ENCODE data around the gene LITAF.
"Not testable (repeated sequence)": the region's sequence is repeated elsewhere in the genome, so short reads cannot be mapped to it uniquely, and the experiment has no call there.

Gene LITAF

DNA sequence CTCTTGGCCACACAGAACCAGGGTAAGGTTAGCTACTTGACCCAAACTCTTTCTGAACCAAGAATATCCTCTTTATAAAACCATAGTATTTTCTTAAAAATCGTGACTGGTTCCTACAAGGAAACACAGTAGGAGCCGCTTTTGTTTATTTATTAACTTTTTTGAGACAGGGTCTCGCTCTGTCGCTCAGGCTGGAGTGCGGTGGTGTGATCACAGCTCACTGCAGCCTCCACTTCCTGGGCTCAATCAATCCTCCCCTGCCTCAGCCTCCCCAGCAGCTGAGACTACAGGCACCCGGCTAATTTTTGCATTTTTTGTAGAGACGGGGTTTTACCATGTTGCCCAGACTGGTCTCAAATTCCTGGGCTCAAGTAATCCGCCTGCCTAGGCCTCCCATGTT lies 14.7 kb upstream of the LITAF start:
- no peak for DNase-seq (ENCODE audit: low read depth, low spot score)

GRCh38 chr16:11599579-11599978 lies 12.9 kb upstream of the LITAF start:
- DNase-seq (ENCODE audit: low read depth, low spot score), result no peak

DNA sequence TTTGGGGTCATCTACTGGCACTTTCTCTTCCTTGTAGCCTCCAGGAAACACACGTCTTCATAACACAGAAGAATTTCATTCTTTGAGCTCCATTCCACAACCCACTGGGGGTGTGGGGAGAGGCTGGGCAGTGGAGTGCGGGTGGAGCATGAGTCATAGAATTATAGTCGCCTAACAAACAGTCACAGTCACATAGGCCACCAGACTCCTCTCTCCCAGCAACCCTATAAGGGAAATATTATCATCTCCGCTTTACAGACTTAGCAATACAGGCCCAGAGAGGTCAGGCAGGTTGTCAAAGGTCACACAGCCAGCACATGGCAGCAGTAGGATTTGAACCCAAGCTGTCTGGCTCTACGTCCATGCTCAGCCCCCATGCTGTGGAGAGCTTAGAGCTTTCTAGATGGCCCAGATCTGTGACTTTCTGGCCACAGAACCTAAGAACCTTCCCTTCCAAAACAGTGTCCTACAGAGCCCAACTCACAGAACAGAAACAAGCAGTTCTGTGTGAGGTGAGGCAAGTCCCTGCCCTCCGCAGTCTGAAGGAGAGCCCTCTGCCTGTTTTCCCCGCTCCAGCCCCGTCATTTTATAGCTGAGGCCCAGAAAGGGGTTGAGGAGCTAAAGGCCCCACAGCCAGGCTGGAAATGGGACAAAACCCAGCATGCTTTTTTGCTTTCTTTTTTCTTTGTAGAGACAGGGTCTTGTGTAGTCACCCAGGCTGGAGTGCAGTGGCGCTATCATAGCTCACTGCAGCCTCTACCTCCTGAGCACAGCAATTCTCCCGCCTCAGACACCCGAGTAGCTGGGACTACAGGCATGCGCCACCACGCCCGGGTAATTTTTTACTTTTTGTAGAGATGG lies 10.7 kb upstream of the LITAF start:
- peak; percentile 57 for DNase-seq (ENCODE audit: low read depth, low spot score)

DNA sequence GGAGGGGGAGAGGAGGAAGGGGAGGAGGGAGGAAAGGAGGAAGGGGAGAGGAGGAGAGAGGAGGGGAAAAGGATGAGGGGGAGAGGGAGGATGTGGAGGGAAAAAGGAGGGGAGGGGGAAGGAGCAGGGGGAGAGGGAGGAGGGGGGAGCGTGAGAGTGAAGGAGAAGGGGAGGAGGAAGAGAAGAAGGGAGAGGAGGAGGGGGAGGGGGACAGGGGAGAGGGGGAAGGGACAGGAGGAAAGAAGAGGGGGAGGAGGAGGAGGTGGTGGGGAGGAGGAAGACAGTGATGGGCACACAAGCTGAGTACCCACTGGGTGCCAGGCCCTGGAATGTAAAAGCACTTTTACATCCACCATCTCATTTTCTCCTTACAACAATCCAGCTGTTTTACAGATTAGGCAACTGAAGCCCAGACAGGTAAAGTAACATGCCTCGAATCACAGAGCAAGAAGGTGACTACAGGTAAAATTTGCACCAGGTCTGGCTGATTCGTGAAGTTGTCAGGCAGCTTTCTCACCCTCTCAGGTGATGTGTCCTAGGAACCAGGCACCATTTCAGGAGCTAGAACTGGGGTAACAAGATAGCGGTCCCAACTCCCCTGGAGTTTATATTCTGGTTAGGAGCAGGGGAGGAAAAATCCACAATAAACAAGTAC lies 10.0 kb upstream of the LITAF start:
- no peak for DNase-seq (ENCODE audit: low read depth, low spot score)

- no peak for DNase-seq (ENCODE audit: low read depth, low spot score)
Measured at GRCh38 chr16:11593581-11593980, 6.9 kb upstream of the LITAF start.

DNA sequence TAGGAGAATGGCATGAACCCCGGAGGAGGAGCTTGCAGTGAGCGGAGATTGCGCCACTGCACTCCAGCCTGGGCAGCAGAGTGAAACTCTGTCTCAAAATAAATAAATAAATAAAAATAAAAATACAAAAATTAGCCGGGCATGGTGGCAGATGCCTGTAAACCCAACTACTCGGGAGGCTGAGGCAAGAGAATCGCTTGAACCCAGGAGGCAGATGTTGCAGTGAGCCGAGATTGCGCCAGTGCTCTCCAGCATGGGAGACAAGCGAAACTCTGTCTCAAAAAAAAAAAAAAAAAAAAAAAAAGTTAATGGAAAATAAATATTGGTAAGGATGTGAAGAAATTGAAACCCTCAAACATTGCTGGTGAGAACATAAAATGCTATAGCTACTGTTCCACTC lies 6.4 kb upstream of the LITAF start:
- not testable (repeated sequence) for DNase-seq (ENCODE audit: low read depth, low spot score)

DNA sequence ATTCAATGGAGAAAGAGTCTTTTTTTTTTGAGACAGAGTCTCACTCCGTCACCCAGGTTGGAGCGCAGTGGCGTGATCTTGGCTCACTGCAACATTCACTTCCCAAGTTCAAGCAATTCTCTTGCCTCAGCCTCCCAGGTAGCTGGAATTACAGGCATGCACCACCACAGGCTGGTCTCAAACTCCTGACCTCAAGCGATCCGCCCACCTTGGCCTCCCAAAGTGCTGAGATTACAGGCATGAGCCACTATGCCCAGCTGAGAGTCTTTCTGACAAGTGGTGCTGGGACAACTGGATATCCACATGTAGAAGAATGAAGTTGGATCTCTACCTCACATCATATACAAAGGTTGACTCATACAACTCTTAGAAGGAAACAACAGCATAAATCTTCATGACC lies 4.9 kb upstream of the LITAF start:
- DNase-seq (ENCODE audit: low read depth, low spot score), result not testable (repeated sequence)

DNA sequence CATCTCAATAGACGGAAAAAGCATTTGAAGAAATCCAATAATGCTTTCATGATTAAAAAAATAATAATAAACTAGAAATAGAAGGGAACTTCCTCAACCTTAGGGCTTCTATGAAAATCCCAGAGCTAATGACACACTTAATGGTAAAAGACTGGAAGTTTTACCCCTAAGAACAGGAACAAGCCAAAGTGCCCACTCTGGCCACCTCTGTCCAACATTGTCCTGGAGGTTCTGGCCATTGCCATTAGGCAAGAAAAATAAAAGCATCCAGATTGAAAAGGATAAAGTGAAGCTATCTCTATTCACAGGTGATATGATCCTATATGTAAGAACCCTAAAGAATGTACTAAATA lies 2.5 kb upstream of the LITAF start:
- DNase-seq (ENCODE audit: low read depth, low spot score), result no peak

DNA sequence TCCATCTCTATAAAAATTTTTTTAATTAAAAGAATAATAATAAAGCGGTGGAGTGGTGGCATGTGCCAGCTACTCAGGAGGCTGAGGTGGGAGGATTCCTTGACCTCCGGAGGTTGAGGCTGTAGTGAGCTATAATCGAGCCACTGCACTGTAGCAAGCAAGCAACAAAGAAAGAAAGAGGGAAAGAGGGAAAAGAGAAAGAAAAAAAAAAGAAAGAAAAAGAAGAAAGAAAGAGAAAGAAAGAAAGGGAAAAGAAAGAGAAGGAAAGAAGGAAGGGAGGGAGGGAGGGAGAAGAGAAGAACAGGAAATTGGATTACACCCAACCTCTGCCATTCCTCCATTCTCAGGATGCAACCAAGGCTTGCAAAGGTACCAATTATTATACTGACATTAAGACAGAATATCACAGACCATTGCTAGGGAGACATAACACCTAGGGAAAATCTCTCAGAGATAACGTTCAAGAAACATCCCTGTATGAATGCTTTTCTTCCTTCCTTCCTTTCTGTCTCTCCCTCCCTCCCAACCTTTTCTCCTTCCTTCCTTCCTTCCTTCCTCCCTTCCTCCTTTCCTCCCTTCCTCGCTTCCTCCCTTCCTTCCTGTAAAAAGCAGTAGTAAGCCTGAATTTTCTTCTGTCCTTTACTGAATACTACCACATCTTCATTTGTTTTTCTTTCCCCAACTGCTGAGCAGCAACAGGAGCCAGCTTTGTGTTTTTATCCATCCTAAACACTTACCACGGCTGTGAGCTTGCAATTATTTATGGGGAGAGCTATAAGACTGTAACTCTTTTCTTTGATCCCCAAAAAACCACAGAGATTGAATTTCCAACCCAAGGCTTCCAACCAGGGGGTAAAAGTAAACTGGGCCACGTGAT lies 1.8 kb upstream of the LITAF start:
- no peak for DNase-seq (ENCODE audit: low read depth, low spot score)

GRCh38 chr16:11587643-11588247 lies 1.0 kb upstream of the LITAF start:
- no peak for DNase-seq (ENCODE audit: low read depth, low spot score)

- no peak for DNase-seq (ENCODE audit: low read depth, low spot score)
Measured at GRCh38 chr16:11586378-11586855, 302 bp downstream of the LITAF start.

DNA sequence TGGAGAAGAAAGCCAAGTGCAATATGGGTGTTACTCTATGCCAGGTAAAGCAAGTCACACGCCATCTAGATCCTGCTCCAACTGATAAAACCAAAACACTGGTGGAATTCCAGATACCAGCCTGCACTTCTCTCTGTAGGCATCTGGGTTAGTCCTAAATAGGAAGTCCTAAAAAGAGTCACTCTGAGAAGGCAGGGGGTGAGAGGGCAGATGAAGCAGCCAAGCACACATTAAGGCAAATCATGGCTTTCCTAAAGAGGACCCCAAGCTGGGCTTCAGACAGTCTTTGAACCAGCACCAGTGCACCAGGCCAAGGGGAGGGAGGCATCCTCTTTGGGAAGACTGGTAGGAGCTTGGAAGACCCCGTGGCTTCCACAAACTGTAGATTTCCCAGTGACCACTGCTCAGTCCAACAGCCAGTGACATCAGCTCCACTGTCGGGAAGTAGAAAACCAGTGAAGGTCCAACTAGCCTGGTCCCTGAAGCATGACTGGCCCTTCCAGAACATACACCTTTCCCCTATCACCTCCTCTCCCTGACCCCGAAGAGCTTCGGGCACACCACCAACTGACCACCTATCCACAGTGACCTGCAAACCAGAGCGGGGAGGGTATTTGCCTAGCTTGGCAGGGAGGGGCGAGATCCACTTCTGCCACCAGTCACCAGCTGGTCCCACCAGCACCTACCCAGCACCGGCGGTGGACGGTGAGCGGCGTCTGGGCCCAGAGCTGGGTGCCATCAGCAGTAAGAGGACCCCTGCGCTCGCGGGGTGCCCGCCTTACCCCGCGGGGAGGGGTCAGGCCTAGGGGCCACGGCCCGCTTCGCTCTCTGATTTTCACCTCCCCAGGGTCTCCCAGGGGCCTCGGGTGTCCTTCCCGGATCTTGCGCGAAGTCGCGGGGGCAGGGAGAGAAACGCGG lies 1.0 kb downstream of the LITAF start:
- DNase-seq (ENCODE audit: low read depth, low spot score), result peak; percentile 14

GRCh38 chr16:11583889-11584565 lies 2.7 kb downstream of the LITAF start:
- no peak for DNase-seq (ENCODE audit: low read depth, low spot score)

- peak; percentile 87 for DNase-seq (ENCODE audit: low read depth, low spot score)
Measured at GRCh38 chr16:11583166-11583565, 3.6 kb downstream of the LITAF start.

- DNase-seq (ENCODE audit: low read depth, low spot score), result no peak
Measured at GRCh38 chr16:11582157-11582814, 4.4 kb downstream of the LITAF start.

- DNase-seq (ENCODE audit: low read depth, low spot score), result no peak
Measured at GRCh38 chr16:11581678-11582077, 5.0 kb downstream of the LITAF start.

- DNase-seq (ENCODE audit: low read depth, low spot score), result no peak
Measured at GRCh38 chr16:11580451-11581086, 6.2 kb downstream of the LITAF start.

DNA sequence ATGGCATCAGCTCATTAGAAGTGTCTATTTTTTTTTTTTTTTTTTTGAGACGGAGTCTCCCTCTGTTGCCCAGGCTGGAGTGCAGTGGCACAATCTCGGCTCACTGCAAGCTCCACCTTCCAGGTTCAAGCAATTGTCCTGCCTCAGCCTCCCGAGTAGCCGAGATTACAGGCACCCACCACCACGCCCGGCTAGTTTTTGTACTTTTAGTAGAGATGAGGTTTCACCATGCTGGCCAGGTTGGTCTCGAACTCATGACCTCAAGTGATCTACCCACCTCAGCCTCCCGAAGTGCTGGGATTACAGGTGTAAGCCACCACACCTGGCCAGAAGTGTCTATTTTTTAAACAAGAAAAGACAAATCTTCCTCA lies 9.4 kb downstream of the LITAF start:
- not testable (repeated sequence) for DNase-seq (ENCODE audit: low read depth, low spot score)
